Measurements from ENCODE around the gene TAMALIN.

DNA sequence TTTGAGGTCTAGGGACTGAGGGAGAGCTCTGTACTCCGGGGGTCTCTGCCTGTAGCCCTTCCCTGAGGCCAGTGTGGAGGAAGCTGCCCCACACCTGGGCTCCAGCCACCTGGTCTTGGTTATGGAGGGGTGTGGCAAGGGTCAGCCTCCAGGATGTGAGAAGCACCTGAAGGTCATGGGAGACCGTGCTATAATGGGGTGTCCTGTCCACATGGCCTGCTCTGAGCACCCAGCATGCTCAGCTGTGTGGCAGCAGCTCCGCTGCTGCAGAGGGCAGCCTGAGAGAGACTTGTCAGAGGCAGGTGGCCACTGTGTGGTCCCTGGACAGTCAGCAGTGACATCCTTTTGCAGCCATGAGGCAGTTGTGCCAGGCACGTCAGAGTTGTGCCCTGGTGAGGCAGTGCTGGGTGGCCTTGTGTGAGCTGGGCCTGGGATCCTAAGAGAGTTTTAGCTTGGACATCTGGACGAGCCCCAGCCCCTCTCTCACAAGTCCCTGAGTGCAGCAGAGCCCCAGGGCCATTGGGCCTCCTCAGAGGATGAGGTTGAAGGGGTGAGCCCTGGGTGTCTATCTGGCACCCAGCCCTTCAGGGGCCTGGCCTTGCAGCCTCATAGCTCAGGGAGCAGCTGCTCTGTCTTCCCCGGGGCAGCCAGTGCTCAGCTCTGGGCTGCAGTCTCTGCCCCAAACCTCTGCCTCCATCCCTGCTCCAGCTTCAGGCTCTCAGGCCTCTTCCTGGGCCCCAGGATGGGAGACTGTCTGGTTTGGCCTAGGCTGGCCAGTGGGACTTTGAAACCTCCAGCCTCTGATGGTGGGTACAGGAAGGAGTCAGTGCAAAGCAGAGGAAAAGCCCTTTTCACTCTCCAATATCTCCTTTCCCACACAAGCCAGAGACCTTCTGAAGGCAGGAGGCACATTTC, 55.7 kb downstream of the TAMALIN start:
- no peak for TF ChIP-seq POLR2A (IDR thresholded peaks at IDR 0.05; ENCODE audit: extremely low read depth, insufficient read length)
- TF ChIP-seq, protein P1, sequence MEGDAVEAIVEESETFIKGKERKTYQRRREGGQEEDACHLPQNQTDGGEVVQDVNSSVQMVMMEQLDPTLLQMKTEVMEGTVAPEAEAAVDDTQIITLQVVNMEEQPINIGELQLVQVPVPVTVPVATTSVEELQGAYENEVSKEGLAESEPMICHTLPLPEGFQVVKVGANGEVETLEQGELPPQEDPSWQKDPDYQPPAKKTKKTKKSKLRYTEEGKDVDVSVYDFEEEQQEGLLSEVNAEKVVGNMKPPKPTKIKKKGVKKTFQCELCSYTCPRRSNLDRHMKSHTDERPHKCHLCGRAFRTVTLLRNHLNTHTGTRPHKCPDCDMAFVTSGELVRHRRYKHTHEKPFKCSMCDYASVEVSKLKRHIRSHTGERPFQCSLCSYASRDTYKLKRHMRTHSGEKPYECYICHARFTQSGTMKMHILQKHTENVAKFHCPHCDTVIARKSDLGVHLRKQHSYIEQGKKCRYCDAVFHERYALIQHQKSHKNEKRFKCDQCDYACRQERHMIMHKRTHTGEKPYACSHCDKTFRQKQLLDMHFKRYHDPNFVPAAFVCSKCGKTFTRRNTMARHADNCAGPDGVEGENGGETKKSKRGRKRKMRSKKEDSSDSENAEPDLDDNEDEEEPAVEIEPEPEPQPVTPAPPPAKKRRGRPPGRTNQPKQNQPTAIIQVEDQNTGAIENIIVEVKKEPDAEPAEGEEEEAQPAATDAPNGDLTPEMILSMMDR (IDR thresholded peaks at IDR 0.05; ENCODE audit: low read depth, low read length): no peak
- TF ChIP-seq, protein P2, sequence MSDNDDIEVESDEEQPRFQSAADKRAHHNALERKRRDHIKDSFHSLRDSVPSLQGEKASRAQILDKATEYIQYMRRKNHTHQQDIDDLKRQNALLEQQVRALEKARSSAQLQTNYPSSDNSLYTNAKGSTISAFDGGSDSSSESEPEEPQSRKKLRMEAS (IDR thresholded peaks at IDR 0.05; ENCODE audit: low read depth, low read length): no peak

Data from NB4 (cell line).